GM19452 (cell line): Measurements from ENCODE around the gene HRAS.

Experiments used
- ATAC-seq: cut with Tn5 transposase; IDR thresholded peaks from one replicate; pipeline ENCODE4 v1.9.1; 2021; ENCODE audit not compliant: unreplicated experiment

The HRAS gene

GRCh38 chr11:514606-515005, 20.8 kb downstream of the HRAS start:
- no peak for ATAC-seq

- no peak for ATAC-seq
Observed at GRCh38 chr11:512761-513595, 22.4 kb downstream of the HRAS start.

- ATAC-seq, result no peak
Observed at GRCh38 chr11:508956-509355, 26.4 kb downstream of the HRAS start.

- no peak for ATAC-seq
Observed at GRCh38 chr11:507727-508515, 27.5 kb downstream of the HRAS start.

- ATAC-seq, result peak; percentile 40
Observed at GRCh38 chr11:506995-507726, 28.2 kb downstream of the HRAS start, which contains the start of gene RNH1. Gene RNH1, minus strand, starts transcription at chr11:507242. Its CDS starts 5,080 bp downstream, at chr11:502162.

GRCh38 chr11:506238-506994, 29.0 kb downstream of the HRAS start:
- peak; percentile 65 for ATAC-seq

- no peak for ATAC-seq
Observed at GRCh38 chr11:504994-505344, 30.4 kb downstream of the HRAS start.

- no peak for ATAC-seq
Observed at GRCh38 chr11:504053-504993, 31.1 kb downstream of the HRAS start.

- no peak for ATAC-seq
Observed at GRCh38 chr11:503179-503981, 32.0 kb downstream of the HRAS start.

- no peak for ATAC-seq
Observed at GRCh38 chr11:502288-503178, 32.8 kb downstream of the HRAS start.

- no peak for ATAC-seq
Observed at GRCh38 chr11:501683-502287, 33.6 kb downstream of the HRAS start.

GRCh38 chr11:501001-501682, 34.2 kb downstream of the HRAS start:
- ATAC-seq, result no peak

- ATAC-seq, result no peak
Observed at GRCh38 chr11:499201-500076, 35.9 kb downstream of the HRAS start.

GRCh38 chr11:498297-499181, 36.8 kb downstream of the HRAS start:
- ATAC-seq, result no peak
